CD14-positive monocyte (primary cell): ENCODE results near the gene POU3F1. TPM values are rescaled to one million over a fixed set of nuclear protein-coding genes. Genes with fewer than 3 reads are reported as not detected.

Source experiments
- DNase-seq, 3 donors: peaks; one replicate each; pipeline ENCODE4 v3.0.0-alpha.2; 2011 to 2022
- H2AFZ ChIP-seq: 2 replicates; pipeline ENCODE4 v1.6.0; 2012; ENCODE audit warnings: mild to moderate bottlenecking, low read depth, low read length, inconsistent platforms; ENCODE audit not compliant: insufficient read depth, poor library complexity, severe bottlenecking
- H3K27ac ChIP-seq, 2 donors: 1 replicate in 1 of 2; 2 replicates in 1 of 2; pipeline ENCODE4 v1.5.1; 2012 to 2013; ENCODE audit warnings: low read length in 2 of 2, control low read depth in 1 of 2, inconsistent platforms in 1 of 2, low read depth in 1 of 2, mild to moderate bottlenecking in 1 of 2
- H3K27me3 ChIP-seq, 2 donors: one replicate each; pipeline versions ENCODE4 v1.6.0 to v1.6.1; 2011 to 2013; ENCODE audit warnings: low read length in 2 of 2; ENCODE audit not compliant: control insufficient read depth in 2 of 2, insufficient read depth in 2 of 2
- H3K36me3 ChIP-seq, 2 donors: replicated peaks in 1 of 2; 1 replicate in 1 of 2; 2 replicates in 1 of 2; pipeline versions ENCODE4 v1.5.1 to v1.6.1; 2012 to 2013; ENCODE audit warnings: low read length in 2 of 2, control low read depth in 1 of 2, inconsistent platforms in 1 of 2, mild to moderate bottlenecking in 1 of 2; ENCODE audit not compliant: insufficient read depth in 2 of 2, control insufficient read depth in 1 of 2
- H3K4me1 ChIP-seq, 2 donors: 1 replicate in 1 of 2; 2 replicates in 1 of 2; pipeline versions ENCODE4 v1.5.1 to v1.6.1; 2012 to 2013; ENCODE audit warnings: low read length in 2 of 2, control low read depth in 1 of 2, inconsistent platforms in 1 of 2, mild to moderate bottlenecking in 1 of 2, moderate library complexity in 1 of 2; ENCODE audit not compliant: insufficient read depth in 2 of 2, control insufficient read depth in 1 of 2
- H3K4me2 ChIP-seq: replicated peaks from 2 replicates; pipeline ENCODE3; 2012; ENCODE audit warnings: low read length, moderate library complexity, mild to moderate bottlenecking; ENCODE audit not compliant: poor library complexity, severe bottlenecking; ENCODE audit errors: extremely low read depth
- H3K4me3 ChIP-seq, 3 experiments: fragments of 200-600 bp in 1 of 3; sonication (generic) in 1 of 3; replicated peaks in 1 of 3; 1 replicate in 2 of 3; 2 replicates in 1 of 3; pipeline ENCODE4 v1.5.1; 2011 to 2013; ENCODE audit warnings: low read length in 3 of 3, mild to moderate bottlenecking in 3 of 3, control low read depth in 2 of 3, low read depth in 2 of 3, inconsistent platforms in 1 of 3, moderate library complexity in 1 of 3
- H3K79me2 ChIP-seq: 2 replicates; pipeline ENCODE4 v1.6.0; 2012; ENCODE audit warnings: mild to moderate bottlenecking, control low read depth, inconsistent platforms, low read length, moderate library complexity; ENCODE audit not compliant: insufficient read depth
- H3K9ac ChIP-seq: 2 replicates; pipeline ENCODE4 v1.6.0; 2017; ENCODE audit warnings: low read length, mild to moderate bottlenecking; ENCODE audit not compliant: insufficient read depth, poor library complexity, severe bottlenecking
- H3K9me3 ChIP-seq, 2 donors: replicated peaks in 1 of 2; 1 replicate in 1 of 2; 2 replicates in 1 of 2; pipeline versions ENCODE4 v1.5.1 to v1.6.1; 2012 to 2013; ENCODE audit warnings: low read length in 2 of 2, control low read depth in 1 of 2; ENCODE audit not compliant: control insufficient read depth in 1 of 2, insufficient read depth in 1 of 2
- H4K20me1 ChIP-seq: 2 replicates; pipeline ENCODE4 v1.6.0; 2012; ENCODE audit warnings: mild to moderate bottlenecking, low read length, control low read depth, moderate library complexity; ENCODE audit not compliant: insufficient read depth
- H3K27ac Mint-ChIP-seq, 7 donors: one replicate each; pipeline ENCODE4 v1.8.0; 2020; ENCODE audit warnings: mild to moderate bottlenecking in 7 of 7, mixed read lengths in 7 of 7, moderate library complexity in 6 of 7, inconsistent platforms in 2 of 7
- H3K27me3 Mint-ChIP-seq, 3 donors: one replicate each; pipeline ENCODE4 v1.8.0; 2021 to 2022; ENCODE audit warnings: low read depth in 3 of 3, mild to moderate bottlenecking in 3 of 3, mixed read lengths in 3 of 3, moderate library complexity in 3 of 3, inconsistent platforms in 1 of 3
- H3K36me3 Mint-ChIP-seq, 2 donors: one replicate each; pipeline ENCODE4 v1.8.0; 2020; ENCODE audit warnings: mixed read lengths in 2 of 2, inconsistent platforms in 1 of 2, mild to moderate bottlenecking in 1 of 2
- H3K4me1 Mint-ChIP-seq: one replicate; pipeline ENCODE4 v1.8.0; 2020; ENCODE audit warnings: mild to moderate bottlenecking, mixed read lengths
- H3K4me3 Mint-ChIP-seq, 2 donors: one replicate each; pipeline ENCODE4 v1.8.0; 2020; ENCODE audit warnings: mild to moderate bottlenecking in 2 of 2, mixed read lengths in 2 of 2, moderate library complexity in 1 of 2
- H3K9me3 Mint-ChIP-seq, 7 donors: one replicate each; pipeline ENCODE4 v1.8.0; 2020 to 2022; ENCODE audit warnings: mixed read lengths in 7 of 7, mild to moderate bottlenecking in 6 of 7, moderate library complexity in 6 of 7, inconsistent platforms in 2 of 7
- WGBS: methylation state at CpG from one replicate; pipeline ENCODE4 v1.1.5; 2013; ENCODE audit warnings: missing lambda C conversion rate; ENCODE audit not compliant: insufficient coverage; 5-methylcytosine and 5-hydroxymethylcytosine counted together
- intact Hi-C, 2 donors: fragments of 100-400 bp; cut with micrococcal nuclease; formaldehyde crosslinking; loops; one replicate each; pipeline versions ENCODE4 v1.15.0 to v1.15.1; 2023
- polyA plus RNA-seq, 3 donors: library from polyadenylated mRNA; depleted of rRNA in 1 of 3; unstranded in 2 of 3; stranded (reverse) in 1 of 3; fragments of 300-500 nt in 2 of 3; fragments of >200 nt in 1 of 3; fragmentation: Illumina TruSeq in 2 of 3; gene quantifications; 1 replicate in 2 of 3; 2 replicates in 1 of 3; pipeline ENCODE4 v1.2.3, GENCODE V29; 2012 to 2021
- TF ChIP-seq, protein P1 (sequence below): fragments of 200-600 bp; IDR thresholded peaks from one replicate; pipeline ENCODE4 v1.8.0; 2022; ENCODE audit warnings: antibody characterized with exemption, mild to moderate bottlenecking

The POU3F1 gene
- polyA plus RNA-seq, 3 donors: not detected

GRCh38 chr1:38064197-38064903, 17.8 kb upstream of the POU3F1 start:
- Histone ChIP-seq H3K27ac (no peak overlapping the region), H4K20me1 (no peaks in the 10 kb centered on the region), H2AFZ (no peak overlapping the region), H3K4me2 (no peak overlapping the region), H3K9ac (no peak overlapping the region), H3K4me3 (no peak overlapping the region), H3K27me3 (peaks cover 0 to 3% of the 10 kb centered on the region in 2 donors), H3K36me3 (no peaks in the 10 kb centered on the region), H3K4me1 (no peaks in the 10 kb centered on the region), H3K9me3 (no peaks in the 10 kb centered on the region), H3K79me2 (no peaks in the 10 kb centered on the region)
- WGBS: 79% methylated on average over 3 of the region's 11 CpGs
- Mint-ChIP-seq H3K27me3 (peaks cover 5 to 19% (median 19%) of the 10 kb centered on the region in 3 donors), H3K4me3 (no peak overlapping the region), H3K9me3 (peaks cover 0 to 2% (median 0%) of the 10 kb centered on the region in 7 donors), H3K27ac (no peak overlapping the region), H3K4me1 (no peaks in the 10 kb centered on the region), H3K36me3 (no peaks in the 10 kb centered on the region)
- intact Hi-C loops: no loop called here
- DNase-seq: no peak
- TF ChIP-seq, protein P1, sequence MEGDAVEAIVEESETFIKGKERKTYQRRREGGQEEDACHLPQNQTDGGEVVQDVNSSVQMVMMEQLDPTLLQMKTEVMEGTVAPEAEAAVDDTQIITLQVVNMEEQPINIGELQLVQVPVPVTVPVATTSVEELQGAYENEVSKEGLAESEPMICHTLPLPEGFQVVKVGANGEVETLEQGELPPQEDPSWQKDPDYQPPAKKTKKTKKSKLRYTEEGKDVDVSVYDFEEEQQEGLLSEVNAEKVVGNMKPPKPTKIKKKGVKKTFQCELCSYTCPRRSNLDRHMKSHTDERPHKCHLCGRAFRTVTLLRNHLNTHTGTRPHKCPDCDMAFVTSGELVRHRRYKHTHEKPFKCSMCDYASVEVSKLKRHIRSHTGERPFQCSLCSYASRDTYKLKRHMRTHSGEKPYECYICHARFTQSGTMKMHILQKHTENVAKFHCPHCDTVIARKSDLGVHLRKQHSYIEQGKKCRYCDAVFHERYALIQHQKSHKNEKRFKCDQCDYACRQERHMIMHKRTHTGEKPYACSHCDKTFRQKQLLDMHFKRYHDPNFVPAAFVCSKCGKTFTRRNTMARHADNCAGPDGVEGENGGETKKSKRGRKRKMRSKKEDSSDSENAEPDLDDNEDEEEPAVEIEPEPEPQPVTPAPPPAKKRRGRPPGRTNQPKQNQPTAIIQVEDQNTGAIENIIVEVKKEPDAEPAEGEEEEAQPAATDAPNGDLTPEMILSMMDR: no peak

- Histone ChIP-seq H3K36me3 (no peaks in the 10 kb centered on the region), H4K20me1 (no peaks in the 10 kb centered on the region), H3K27ac (no peak overlapping the region), H3K27me3 (peaks cover 0 to 3% of the 10 kb centered on the region in 2 donors), H3K9ac (no peak overlapping the region), H3K4me1 (no peaks in the 10 kb centered on the region), H2AFZ (no peak overlapping the region), H3K4me3 (no peak overlapping the region), H3K9me3 (no peaks in the 10 kb centered on the region), H3K79me2 (no peaks in the 10 kb centered on the region), H3K4me2 (no peak overlapping the region)
- Mint-ChIP-seq H3K9me3 (peaks cover 0 to under 1% (median 0%) of the 10 kb centered on the region in 7 donors), H3K36me3 (no peaks in the 10 kb centered on the region), H3K27ac (no peak overlapping the region), H3K27me3 (peaks cover 5 to 19% (median 17%) of the 10 kb centered on the region in 3 donors), H3K4me1 (no peaks in the 10 kb centered on the region), H3K4me3 (no peak overlapping the region)
- TF ChIP-seq, protein P1: no peak
- DNase-seq: no peak
- intact Hi-C loops: no loop called here
- WGBS: 81% methylated on average over 4 of the region's 5 CpGs
Measured at GRCh38 chr1:38063616-38064015, 17.0 kb upstream of the POU3F1 start.
